HFF-Myc (cell line): Measurements from ENCODE around the gene D2HGDH.

ENCODE experiments used
- DNase-seq: peaks from one replicate; pipeline ENCODE4 v3.0.0-alpha.2; 2011; ENCODE audit warnings: low read depth; ENCODE audit errors: extremely low read depth
- H3K4me3 ChIP-seq: replicated peaks from 2 replicates; pipeline ENCODE4 v1.5.1; 2011; ENCODE audit warnings: low read depth, mild to moderate bottlenecking, control low read depth, low read length
- TF ChIP-seq, protein P1 (sequence below): IDR thresholded peaks from 2 replicates; pipeline ENCODE4 v1.5.1; 2012; ENCODE audit warnings: mild to moderate bottlenecking, low read depth, low read length, control low read depth; ENCODE audit errors: missing control alignments

The D2HGDH gene

DNA sequence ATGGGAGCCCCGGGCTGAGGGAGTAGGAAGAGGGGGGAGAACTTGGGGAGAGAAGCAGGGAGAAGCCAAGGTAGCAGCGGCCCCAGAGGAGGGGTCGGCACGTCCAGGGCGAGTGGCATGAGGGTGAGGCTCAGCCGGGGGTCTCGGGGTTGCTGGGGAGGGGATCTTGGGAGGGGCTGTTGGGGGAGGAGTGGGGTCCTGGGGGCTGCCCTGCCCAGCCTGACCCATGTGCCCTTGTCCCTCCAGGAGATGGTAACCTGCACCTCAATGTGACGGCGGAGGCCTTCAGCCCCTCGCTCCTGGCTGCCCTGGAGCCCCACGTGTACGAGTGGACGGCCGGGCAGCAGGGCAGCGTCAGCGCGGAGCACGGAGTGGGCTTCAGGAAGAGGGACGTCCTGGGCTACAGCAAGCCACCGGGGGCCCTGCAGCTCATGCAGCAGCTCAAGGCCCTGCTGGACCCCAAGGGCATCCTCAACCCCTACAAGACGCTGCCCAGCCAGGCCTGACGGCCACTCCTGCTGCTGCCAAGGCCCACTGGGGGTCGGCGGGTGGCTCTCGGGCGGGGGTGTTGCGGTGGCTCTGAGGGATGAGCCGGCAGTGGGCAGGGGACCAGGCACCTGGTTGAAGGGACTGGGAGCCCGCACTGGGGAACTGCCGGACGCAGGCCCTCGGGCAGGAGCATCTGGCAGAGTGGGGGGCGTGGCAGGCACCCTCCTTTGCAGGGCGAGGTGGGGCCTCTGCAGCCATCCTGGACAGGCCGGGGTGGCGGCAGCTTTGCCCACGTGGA, 33.2 kb downstream of the D2HGDH start:
- no peak overlapping the region for H3K4me3 ChIP-seq
- TF ChIP-seq, protein P1, sequence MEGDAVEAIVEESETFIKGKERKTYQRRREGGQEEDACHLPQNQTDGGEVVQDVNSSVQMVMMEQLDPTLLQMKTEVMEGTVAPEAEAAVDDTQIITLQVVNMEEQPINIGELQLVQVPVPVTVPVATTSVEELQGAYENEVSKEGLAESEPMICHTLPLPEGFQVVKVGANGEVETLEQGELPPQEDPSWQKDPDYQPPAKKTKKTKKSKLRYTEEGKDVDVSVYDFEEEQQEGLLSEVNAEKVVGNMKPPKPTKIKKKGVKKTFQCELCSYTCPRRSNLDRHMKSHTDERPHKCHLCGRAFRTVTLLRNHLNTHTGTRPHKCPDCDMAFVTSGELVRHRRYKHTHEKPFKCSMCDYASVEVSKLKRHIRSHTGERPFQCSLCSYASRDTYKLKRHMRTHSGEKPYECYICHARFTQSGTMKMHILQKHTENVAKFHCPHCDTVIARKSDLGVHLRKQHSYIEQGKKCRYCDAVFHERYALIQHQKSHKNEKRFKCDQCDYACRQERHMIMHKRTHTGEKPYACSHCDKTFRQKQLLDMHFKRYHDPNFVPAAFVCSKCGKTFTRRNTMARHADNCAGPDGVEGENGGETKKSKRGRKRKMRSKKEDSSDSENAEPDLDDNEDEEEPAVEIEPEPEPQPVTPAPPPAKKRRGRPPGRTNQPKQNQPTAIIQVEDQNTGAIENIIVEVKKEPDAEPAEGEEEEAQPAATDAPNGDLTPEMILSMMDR = no peak
- no peak for DNase-seq

DNA sequence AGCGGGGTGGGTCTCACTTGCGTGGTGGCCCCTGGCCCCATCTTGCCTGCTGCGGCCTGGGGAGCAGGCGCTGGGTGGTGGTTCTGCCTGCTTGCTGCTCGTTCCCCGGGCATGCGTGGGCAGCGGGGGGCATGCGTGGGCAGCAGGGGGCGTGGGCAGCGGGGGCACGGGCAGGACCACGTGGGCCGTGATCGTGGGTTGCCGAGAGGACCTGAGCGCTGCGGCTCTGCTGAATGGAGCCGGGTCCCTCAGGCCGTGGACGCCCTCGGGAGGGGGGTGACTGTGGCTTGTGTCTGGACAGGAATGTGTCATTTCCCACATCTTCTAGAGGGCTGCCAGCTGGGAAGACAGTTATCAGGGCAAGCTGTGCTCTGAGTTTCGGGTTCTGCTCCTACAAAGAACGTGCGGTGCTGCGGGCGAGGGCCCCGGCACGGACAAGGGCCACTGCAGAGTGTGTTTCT, 33.9 kb downstream of the D2HGDH start:
- TF ChIP-seq, protein P1 = no peak

DNA sequence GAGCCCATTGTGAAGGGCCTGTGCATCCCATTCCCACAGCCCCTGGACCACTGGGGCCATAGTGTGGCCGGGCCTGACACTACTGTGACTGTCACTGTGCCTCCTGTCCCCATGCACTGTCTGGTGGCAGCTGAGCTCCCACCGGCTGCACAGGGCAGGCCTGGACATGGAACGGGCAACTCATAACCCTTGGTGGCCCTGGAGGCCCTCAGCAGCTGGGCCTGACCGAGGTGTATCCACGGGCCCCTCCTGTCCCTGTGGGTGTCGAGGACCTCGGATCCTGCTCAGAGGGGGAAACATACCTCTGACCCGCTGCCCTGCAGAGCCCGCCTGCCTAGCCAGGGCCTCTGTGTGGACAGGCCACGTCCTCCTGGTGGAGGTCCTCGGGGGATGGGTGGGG, 34.4 kb downstream of the D2HGDH start:
- TF ChIP-seq, protein P1 = no peak
- H3K4me3 ChIP-seq = no peak overlapping the region
- no peak for DNase-seq

More for the DNA sequence above, 33.9 kb downstream of the D2HGDH start:
- DNase-seq = no peak
- H3K4me3 ChIP-seq = no peak overlapping the region

DNA sequence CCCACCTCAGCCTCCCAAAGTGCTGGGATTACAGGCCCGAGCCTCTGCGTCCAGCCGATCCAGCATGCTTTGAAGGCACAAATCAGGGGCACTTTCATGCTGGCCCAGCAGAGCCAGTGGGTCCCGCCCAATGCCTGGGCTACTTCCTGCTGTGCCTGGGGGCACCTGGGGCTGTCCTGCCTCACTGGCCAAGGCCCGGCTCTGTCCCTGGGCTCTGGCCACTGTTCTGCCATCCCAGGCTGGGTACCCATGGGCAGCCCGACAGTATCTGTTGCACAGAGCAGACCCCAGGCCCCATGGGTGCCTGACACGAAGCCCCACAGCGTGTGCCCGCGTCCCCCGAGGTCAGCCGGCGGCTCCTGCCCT, 35.4 kb downstream of the D2HGDH start:
- TF ChIP-seq, protein P1 = no peak
- H3K4me3 ChIP-seq = no peak overlapping the region
- no peak for DNase-seq

DNA sequence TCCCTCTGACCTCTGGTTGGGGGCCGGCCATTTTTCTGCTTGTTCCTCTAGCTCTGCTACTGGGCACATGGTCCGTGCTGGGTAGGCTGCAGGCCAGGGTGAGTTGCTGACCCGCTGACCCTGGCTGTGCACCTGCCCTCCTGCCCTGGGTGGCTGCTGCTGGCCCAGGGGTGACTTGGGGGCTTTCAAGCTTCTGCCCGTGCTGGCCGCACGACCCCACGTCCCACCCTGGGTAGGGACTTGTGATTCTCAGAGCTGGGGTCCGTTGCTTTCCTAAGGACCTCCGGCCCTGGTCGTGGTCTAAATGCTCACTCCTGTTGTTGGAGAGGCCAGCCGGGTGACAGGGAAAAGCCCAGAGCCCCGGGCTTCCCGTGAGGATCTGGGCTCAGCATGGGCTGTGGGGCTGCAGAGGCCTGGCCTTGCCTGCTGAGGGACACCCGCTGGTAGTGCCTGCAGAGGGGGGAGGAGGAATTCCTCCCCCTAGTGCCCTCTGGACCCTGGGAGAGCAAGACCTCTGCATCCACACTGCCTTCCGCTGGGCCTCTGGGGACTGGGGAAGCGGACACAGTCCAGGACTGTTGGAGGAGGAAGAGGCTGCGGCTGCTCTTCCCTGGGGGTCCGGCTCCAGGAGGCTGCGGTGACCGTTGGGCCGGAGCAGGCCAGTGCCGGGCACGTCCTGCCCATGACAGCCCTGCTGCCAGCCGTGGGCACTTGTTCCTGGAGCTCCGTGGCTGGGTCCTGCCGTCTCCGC, 35.9 kb downstream of the D2HGDH start:
- TF ChIP-seq, protein P1 = no peak
- H3K4me3 ChIP-seq = no peak overlapping the region
- no peak for DNase-seq

DNA sequence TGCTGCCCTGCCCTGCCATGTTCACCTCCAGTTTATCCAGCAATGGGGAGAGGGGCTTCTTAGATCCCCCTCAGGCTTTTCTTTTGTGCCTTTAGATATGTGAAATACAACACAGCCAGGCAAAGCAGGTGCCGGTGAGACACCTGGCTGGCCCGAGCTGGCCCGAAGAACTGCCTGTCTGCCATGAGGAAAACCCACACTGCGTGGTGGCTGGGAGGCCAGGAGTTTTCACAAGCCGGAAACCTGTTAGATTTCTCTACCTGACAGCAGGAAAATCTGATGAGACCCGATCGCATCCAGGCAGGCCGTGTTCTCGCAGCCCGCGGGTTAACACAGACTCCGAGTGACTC, 36.5 kb downstream of the D2HGDH start:
- TF ChIP-seq, protein P1 = no peak
- no peak for DNase-seq
- no peak overlapping the region for H3K4me3 ChIP-seq
